ENCODE results near the gene KCNJ2.

The KCNJ2 gene

DNA sequence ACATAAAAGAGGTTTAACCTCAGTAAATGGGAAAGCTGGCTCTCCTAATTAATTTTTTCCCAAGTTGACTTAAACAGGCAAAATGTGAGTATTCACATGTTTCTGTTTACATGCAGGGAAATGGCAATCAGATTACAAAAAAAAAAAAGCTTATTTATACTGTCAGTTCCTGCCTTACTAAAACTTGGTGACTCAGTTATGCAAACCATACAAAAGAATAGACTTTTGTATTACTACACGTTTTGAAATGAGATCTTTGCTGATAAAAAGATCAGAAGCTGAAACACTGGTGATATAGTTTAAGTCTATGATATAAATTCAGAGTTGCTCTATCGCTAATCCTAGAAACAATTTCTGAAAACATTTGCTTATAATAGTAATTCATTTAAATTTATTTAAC lies 9.4 kb upstream of the KCNJ2 start:
- no peak for DNase-seq (ENCODE audit: low spot score)

DNA sequence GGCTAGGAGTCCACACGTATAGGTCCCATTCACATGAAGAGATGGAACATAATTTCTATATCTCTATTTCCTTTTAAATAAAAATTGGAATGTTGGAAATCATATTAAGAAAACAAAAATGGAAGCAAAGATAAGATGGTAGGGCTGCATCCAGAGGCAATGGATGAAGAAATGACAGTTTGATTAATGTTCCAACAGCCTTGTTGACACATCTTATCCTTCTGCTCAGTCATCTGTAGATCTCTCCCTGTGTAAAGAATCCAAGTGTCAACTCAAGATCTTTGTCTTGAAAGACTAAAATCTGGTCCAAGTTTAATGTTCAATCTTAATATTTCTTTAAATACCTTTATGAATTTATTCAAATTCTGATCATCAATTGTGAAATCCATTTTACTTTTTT lies 7.8 kb upstream of the KCNJ2 start:
- DNase-seq (ENCODE audit: low spot score), result no peak

GRCh38 chr17:70165383-70165782 lies 3.9 kb upstream of the KCNJ2 start:
- no peak for DNase-seq (ENCODE audit: low spot score)

GRCh38 chr17:70166615-70167014 lies 2.7 kb upstream of the KCNJ2 start:
- DNase-seq (ENCODE audit: low spot score), result no peak

GRCh38 chr17:70168044-70168976 lies 1.0 kb upstream of the KCNJ2 start:
- DNase-seq (ENCODE audit: low spot score), result peak; percentile 84

DNA sequence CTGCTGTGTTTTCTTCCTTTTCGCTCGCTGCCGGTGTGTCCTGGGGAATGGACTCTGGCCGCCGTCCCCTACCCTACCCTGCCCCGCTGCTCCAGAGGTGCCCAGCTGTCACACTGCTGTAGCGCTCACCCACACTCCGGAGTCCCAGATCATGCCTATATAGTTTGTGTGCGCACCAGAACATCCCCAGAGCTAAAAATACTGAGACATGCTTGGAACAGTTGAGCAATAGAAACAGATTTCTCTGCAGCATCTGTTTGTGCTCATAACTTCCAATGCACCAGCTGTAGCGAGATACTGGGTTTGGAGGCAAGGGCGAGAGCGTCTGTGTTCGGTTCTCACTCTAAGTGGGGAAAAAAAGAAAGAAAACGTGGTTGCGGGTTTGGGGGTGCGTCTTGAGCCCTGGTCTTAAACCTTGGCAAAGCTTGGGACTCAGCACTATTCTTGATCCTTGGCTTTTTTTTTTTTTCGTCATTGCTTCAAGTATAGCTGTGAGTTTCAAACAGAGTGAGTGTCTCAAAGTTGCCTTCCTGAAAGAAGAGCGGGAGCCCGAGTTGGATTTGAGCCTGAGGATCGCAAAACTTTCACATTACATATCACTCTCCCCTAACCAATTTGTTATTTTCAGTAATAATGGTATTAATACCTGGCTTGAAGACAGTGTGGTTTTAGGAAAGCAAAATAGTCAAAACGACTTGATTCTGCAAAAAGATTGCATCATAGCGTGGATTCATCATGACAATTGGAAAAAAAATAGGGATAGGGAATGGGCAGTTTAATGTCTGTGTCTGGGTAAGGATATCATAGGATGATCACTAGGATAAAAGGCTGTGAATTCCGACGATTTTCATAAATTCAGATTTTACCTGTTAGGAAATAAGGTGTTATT lies 621 bp downstream of the KCNJ2 start:
- no peak for DNase-seq (ENCODE audit: low spot score)

- DNase-seq (ENCODE audit: low spot score), result peak; percentile 42
Measured at GRCh38 chr17:70171159-70171558, 1.8 kb downstream of the KCNJ2 start.

DNA sequence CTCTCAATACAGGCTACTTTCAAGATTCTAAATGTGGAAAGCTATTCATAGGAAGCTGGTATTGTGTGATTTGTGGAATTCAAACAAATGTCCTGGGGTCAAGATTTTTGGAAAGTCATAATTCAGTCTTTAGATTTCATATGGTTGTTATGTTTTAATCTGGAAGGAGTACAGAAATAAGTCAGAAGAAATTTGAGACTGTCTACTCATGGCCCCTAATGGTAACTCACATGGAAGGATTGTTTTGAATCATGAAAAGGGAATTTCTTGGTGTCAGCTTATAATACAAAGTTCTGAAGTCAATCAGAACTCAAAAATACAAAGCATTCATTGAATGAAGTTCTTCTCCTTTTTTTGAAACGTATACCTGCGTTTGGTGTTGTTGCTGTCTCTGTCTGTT lies 3.1 kb downstream of the KCNJ2 start:
- DNase-seq (ENCODE audit: low spot score), result no peak

DNA sequence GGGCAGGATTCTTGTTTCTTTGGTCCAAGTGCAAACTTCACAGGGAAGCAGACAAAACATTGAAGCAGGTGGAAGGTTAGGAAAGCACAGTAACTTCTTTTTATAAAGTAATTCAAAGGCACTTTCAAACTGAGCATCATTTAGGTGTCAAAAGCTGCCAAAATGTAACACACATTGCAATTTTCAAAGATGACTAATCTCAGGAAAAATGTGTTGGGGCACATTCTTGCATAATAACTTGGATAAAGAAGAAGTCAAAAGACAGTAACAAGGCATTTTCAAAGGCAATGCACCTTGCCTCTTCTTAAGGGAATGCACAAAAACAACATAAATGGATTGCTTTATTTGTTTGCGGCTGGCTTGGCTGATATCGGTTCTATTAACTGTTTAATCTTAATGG lies 3.6 kb downstream of the KCNJ2 start:
- DNase-seq (ENCODE audit: low spot score), result no peak

GRCh38 chr17:70173681-70174080 lies 4.3 kb downstream of the KCNJ2 start:
- DNase-seq (ENCODE audit: low spot score), result no peak

DNA sequence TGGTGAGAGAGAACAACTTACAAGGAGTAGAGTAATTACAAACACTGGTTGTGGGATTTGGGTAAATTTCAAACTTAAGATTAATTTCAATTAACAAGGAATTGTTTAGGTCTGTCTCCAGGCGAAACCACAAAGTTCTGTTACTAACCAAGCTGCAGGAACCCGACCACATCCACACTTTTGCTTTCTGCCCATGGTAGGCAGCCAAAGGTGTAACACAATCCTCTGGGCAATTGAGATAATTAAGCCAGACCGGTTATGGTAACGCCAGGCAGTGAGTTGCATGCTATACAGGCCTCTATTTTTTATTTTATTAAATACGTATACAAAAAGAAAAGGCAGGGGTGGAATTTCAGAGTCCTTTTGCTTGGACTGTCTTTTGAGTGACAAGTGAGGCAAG lies 12.0 kb downstream of the KCNJ2 start:
- DNase-seq (ENCODE audit: low spot score), result no peak

DNA sequence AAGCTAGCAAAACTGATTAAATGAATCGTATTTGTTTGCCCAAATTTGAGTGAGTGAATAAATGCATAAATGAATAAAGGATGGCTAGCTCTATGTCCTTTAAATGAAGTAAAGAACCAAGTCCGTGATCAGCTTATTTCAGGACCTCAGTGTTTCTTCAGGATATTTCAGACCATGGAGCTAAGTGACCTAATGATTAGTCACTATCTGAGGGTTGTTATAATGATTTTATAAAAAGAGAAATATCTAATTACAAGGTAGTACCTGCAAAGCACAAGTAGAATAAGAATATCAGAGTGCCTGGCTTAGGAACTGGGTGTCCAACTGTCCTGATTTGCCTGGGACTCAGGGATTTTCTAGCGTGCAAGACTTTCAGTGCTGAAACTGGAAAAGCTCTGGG lies 12.5 kb downstream of the KCNJ2 start:
- DNase-seq (ENCODE audit: low spot score), result no peak

DNA sequence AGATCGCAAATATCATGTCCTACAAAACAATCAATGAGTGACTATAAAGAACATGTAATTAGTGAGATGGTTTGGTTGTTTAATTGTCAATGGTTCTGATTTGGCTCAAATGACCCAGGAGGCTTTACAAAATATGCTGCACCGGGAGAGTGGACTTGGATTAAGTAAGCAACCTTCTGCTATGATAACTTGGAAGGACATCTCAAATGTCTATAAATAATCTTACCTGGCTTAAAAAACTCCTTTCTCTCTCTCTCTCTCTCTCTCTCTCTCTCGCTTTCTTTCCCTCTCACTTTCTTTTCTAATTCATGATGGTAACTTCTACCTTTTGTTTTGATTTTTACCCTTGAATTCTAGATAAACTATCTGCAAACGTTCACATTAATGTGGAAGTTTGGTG lies 14.2 kb downstream of the KCNJ2 start:
- no peak for DNase-seq (ENCODE audit: low spot score)

GRCh38 chr17:70184207-70184606 lies 14.9 kb downstream of the KCNJ2 start:
- no peak for DNase-seq (ENCODE audit: low spot score)

DNA sequence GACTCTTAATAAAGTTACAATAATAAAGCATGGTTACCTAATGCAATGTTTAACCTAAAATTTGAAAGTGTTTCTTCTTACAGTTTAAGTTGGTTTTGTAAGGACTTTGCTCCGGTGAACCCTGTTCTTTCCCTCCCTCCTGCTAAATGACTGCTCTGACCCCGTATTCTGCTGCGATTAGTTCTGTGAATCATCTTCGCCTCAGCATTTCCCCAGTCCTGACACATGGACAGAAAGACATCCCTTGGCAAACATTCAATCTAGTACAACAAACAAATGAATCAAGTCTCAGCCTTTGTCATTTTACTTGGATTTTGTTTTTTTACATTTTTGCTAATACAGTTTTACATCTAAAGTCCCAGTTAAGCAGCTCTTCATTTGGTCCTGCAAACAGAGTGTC lies 15.4 kb downstream of the KCNJ2 start:
- no peak for DNase-seq (ENCODE audit: low spot score)

- DNase-seq (ENCODE audit: low spot score), result no peak
Measured at GRCh38 chr17:70185285-70185684, 16.0 kb downstream of the KCNJ2 start.

DNA sequence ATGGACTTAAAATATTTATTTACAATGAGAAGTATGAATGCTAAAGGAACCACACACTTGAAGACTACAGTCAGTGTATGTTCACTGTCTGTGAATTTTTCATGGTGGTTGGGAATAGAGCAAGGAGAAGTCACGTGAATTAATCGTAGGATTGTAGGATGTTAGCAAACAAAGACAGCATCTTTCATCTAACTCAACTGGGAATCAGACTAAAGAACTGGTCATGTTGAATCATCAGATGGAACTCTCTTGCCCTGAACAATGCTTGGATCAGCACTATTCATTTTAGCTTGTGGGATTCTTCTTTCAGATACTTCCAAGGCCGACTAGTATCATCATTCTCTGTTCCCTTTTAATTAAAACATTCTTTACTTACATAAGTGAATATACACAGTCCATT lies 18.1 kb downstream of the KCNJ2 start:
- DNase-seq (ENCODE audit: low spot score), result no peak

GRCh38 chr17:70190959-70191805 lies 21.9 kb downstream of the KCNJ2 start:
- DNase-seq (ENCODE audit: low spot score), result no peak

- no peak for DNase-seq (ENCODE audit: low spot score)
Measured at GRCh38 chr17:70195091-70195490, 25.8 kb downstream of the KCNJ2 start.

- DNase-seq (ENCODE audit: low spot score), result no peak
Measured at GRCh38 chr17:70201872-70202419, 32.6 kb downstream of the KCNJ2 start.

DNA sequence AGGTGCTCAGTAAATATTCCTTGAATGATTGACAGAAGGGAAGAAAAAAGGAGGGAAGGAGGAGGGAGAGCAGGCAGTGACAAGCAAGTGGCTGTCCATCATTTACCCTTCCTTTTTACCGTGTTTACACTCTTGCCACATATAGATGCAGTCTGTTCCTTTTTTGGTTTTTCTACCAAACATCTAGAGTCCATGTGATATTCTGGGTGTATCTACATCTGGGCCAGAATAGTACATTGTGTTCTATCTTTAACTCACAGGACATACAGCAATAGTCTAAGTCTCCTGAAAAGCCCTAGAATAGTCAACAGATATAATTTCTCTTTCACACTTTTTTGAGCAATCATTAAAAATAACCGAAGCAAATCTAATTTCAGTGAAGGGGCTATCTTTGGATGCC lies 33.5 kb downstream of the KCNJ2 start:
- no peak for DNase-seq (ENCODE audit: low spot score)

DNA sequence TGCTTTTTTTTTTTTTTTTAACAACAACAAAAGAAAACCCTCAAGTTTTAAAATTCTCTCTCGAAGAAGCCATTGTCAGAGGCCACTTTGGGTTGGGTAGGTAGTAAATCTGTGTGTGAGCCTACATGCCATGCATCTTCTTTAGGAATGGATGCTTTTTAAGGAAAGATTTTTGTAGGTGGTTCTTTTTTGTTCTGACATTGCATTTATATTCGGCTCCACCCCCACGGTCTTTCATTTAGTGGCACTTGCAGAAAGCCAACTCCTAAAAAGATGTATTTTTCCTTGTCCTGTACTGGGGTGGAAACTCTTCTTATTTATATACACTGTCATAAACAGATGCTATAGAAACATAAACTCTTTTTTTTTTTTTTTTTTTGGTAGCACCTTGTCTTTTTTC lies 35.1 kb downstream of the KCNJ2 start:
- DNase-seq (ENCODE audit: low spot score), result no peak
